GM21529 (cell line): ENCODE measurements around the gene MARS1.

Experiments used
- ATAC-seq: cut with Tn5 transposase; IDR thresholded peaks from one replicate; pipeline ENCODE4 v1.9.1; 2021; ENCODE audit not compliant: unreplicated experiment

MARS1 gene

GRCh38 chr12:57456737-57457490 is 31.0 kb upstream of the MARS1 start:
- ATAC-seq: no peak

GRCh38 chr12:57458665-57459054 is 29.2 kb upstream of the MARS1 start:
- no peak for ATAC-seq

- ATAC-seq: peak; percentile 59
Measured at GRCh38 chr12:57459055-57459749, 28.7 kb upstream of the MARS1 start.

- no peak for ATAC-seq
Measured at GRCh38 chr12:57459750-57460467, 28.0 kb upstream of the MARS1 start, which contains the start of gene GLI1. Gene GLI1, plus strand, starts transcription at chr12:57459785. Its CDS starts 3,907 bp downstream, at chr12:57463692.

GRCh38 chr12:57460468-57460784 is 27.4 kb upstream of the MARS1 start:
- no peak for ATAC-seq

- ATAC-seq: no peak
Measured at GRCh38 chr12:57460841-57461275, 27.0 kb upstream of the MARS1 start.

GRCh38 chr12:57461276-57461916 is 26.5 kb upstream of the MARS1 start:
- no peak for ATAC-seq

- ATAC-seq: no peak
Measured at GRCh38 chr12:57461917-57462250, 26.0 kb upstream of the MARS1 start.

GRCh38 chr12:57462251-57462911 is 25.5 kb upstream of the MARS1 start:
- peak; percentile 58 for ATAC-seq

GRCh38 chr12:57462912-57463253 is 25.0 kb upstream of the MARS1 start:
- no peak for ATAC-seq

- ATAC-seq: no peak
Measured at GRCh38 chr12:57464569-57464968, 23.3 kb upstream of the MARS1 start.

- ATAC-seq: no peak
Measured at GRCh38 chr12:57465030-57465746, 22.7 kb upstream of the MARS1 start.

GRCh38 chr12:57465747-57466505 is 21.9 kb upstream of the MARS1 start:
- ATAC-seq: no peak

GRCh38 chr12:57467212-57467874 is 20.5 kb upstream of the MARS1 start:
- ATAC-seq: no peak

- ATAC-seq: no peak
Measured at GRCh38 chr12:57467915-57468314, 20.0 kb upstream of the MARS1 start.

- ATAC-seq: no peak
Measured at GRCh38 chr12:57469296-57470164, 18.3 kb upstream of the MARS1 start.

- no peak for ATAC-seq
Measured at GRCh38 chr12:57470286-57470969, 17.4 kb upstream of the MARS1 start.
